ENCODE measurements around the gene BIVM. TPM values are rescaled to one million over a fixed set of nuclear protein-coding genes. Genes with fewer than 3 reads are reported as not detected.

BIVM gene
- total and polyA plus RNA-seq, 2 experiments from 2014 or later: 3.2 to 4.2 TPM

- TF ChIP-seq, protein P1, sequence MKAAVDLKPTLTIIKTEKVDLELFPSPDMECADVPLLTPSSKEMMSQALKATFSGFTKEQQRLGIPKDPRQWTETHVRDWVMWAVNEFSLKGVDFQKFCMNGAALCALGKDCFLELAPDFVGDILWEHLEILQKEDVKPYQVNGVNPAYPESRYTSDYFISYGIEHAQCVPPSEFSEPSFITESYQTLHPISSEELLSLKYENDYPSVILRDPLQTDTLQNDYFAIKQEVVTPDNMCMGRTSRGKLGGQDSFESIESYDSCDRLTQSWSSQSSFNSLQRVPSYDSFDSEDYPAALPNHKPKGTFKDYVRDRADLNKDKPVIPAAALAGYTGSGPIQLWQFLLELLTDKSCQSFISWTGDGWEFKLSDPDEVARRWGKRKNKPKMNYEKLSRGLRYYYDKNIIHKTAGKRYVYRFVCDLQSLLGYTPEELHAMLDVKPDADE (IDR thresholded peaks at IDR 0.05): no peak
- TF ChIP-seq EZH2 (IDR thresholded peaks at IDR 0.05; ENCODE audit: low read depth, unreplicated experiment): no peak
- no peak for TF ChIP-seq POLR2AphosphoS5 (IDR thresholded peaks at IDR 0.05; ENCODE audit: low read depth)
- no peak for TF ChIP-seq CTCF (conservative IDR thresholded peaks at IDR 0.05; ENCODE audit: low read depth in 2 of 2)
Observed at GRCh38 chr13:102868366-102868936, 69.5 kb downstream of the BIVM start (continued).

GRCh38 chr13:102869948-102870676 lies 71.2 kb downstream of the BIVM start:
- peaks cover 17% of the 10 kb centered on the region; the same call in 1 of the 2 replicates for H3K36me3 ChIP-seq (ENCODE audit: insufficient read depth)
- ATAC-seq (peak; percentile 55), DNase-seq (ENCODE audit: low spot score) (no peak)
- H3K4me1 ChIP-seq (ENCODE audit: insufficient read depth): 0 out of 2 replicates have a peak, but pooled peaks cover 4% of the 10 kb centered on the region
- H3F3A ChIP-seq (replicated peaks; ENCODE audit: low read depth): no peaks in the 10 kb centered on the region
- H3K79me2 ChIP-seq (replicated peaks; ENCODE audit: insufficient read depth): no peaks in the 10 kb centered on the region
- H3K4me1 Mint-ChIP-seq: peaks cover 3% of the 10 kb centered on the region; the same call in 1 of the 3 replicates
- peak overlapping the region; percentile 48; the same call in 1 of the 2 replicates for H3K27ac ChIP-seq (ENCODE audit: low read depth)
- H3K9me3 Mint-ChIP-seq: no peaks in the 10 kb centered on the region
- no peak overlapping the region for H2AFZ ChIP-seq
- no peaks in the 10 kb centered on the region for H3K27me3 ChIP-seq (ENCODE audit: insufficient read depth)
- 0 out of 2 replicates have a peak, but pooled peaks cover 2% of the 10 kb centered on the region for H4K20me1 ChIP-seq (replicated peaks; ENCODE audit: insufficient read depth)
- no peak overlapping the region for H3K4me2 ChIP-seq
- H3K27me3 Mint-ChIP-seq (ENCODE audit: insufficient read depth, low read depth, poor library complexity): no peaks in the 10 kb centered on the region
- peak overlapping the region; percentile 27; the same call in 1 of the 2 replicates for H3K27ac Mint-ChIP-seq
- H3K4me3 Mint-ChIP-seq: no peak overlapping the region
- H3K4me3 ChIP-seq: no peak overlapping the region
- H3K36me3 Mint-ChIP-seq (ENCODE audit: low read depth): peaks cover 36% of the 10 kb centered on the region
- no peaks in the 10 kb centered on the region for H3K9me2 ChIP-seq (ENCODE audit: insufficient read depth)
- TF ChIP-seq EZH2phosphoT487 (IDR thresholded peaks at IDR 0.05; ENCODE audit: unreplicated experiment) (no peak), NANOG (IDR thresholded peaks at IDR 0.05; ENCODE audit: borderline replicate concordance) (no peak), CREB1 (CRISPR knock-in tag; IDR thresholded peaks at IDR 0.05; ENCODE audit: low read depth) (no peak), ZNF462 (CRISPR knock-in tag; IDR thresholded peaks at IDR 0.05) (no peak)
- TF ChIP-seq, protein P1 (IDR thresholded peaks at IDR 0.05): no peak
- TF ChIP-seq, protein P2, sequence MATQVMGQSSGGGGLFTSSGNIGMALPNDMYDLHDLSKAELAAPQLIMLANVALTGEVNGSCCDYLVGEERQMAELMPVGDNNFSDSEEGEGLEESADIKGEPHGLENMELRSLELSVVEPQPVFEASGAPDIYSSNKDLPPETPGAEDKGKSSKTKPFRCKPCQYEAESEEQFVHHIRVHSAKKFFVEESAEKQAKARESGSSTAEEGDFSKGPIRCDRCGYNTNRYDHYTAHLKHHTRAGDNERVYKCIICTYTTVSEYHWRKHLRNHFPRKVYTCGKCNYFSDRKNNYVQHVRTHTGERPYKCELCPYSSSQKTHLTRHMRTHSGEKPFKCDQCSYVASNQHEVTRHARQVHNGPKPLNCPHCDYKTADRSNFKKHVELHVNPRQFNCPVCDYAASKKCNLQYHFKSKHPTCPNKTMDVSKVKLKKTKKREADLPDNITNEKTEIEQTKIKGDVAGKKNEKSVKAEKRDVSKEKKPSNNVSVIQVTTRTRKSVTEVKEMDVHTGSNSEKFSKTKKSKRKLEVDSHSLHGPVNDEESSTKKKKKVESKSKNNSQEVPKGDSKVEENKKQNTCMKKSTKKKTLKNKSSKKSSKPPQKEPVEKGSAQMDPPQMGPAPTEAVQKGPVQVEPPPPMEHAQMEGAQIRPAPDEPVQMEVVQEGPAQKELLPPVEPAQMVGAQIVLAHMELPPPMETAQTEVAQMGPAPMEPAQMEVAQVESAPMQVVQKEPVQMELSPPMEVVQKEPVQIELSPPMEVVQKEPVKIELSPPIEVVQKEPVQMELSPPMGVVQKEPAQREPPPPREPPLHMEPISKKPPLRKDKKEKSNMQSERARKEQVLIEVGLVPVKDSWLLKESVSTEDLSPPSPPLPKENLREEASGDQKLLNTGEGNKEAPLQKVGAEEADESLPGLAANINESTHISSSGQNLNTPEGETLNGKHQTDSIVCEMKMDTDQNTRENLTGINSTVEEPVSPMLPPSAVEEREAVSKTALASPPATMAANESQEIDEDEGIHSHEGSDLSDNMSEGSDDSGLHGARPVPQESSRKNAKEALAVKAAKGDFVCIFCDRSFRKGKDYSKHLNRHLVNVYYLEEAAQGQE (IDR thresholded peaks at IDR 0.05; ENCODE audit: unreplicated experiment): no peak
